Endothelial cell of hepatic sinusoid (primary cell): ENCODE data around the gene GH2.
"Not testable (repeated sequence)": the region's sequence is repeated elsewhere in the genome, so short reads cannot be mapped to it uniquely, and the experiment has no call there.

Experiments
- in situ Hi-C: cut with HindIII; loops from 2 replicates; pipeline ENCODE4 v1.10.0; 2017; ENCODE audit warnings: low sequenced_read_pairs

GH2 gene

GRCh38 chr17:63911657-63912100, 29.9 kb upstream of the GH2 start:
- in situ Hi-C loops, result no loop called here

GRCh38 chr17:63911041-63911635, 29.4 kb upstream of the GH2 start, which contains the start of gene CSHL1:
CSHL1 (minus strand) TSS chr17:63911258; CDS start chr17:63911196, 62 bp downstream.
- in situ Hi-C loops, result no loop called here

DNA sequence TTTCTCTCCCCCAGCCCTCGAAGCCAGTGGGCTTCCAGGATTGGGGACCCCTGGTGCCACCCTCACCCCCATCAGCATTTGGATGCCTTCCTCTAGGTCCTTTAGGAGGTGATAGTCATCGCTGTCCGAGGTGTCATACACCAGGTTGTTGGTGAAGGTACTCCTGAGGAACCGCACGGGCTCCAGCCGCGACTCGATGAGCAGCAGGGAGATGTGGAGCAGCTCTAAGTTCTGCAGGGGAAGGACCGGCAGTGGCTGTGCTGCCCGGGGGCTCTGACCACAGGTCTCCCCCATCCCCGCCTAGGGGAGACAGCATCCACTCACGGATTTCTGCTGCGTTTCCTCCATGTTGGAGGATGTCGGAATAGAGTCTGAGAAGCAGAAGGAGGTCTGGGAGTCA, 28.4 kb upstream of the GH2 start:
- in situ Hi-C loops, result no loop called here

DNA sequence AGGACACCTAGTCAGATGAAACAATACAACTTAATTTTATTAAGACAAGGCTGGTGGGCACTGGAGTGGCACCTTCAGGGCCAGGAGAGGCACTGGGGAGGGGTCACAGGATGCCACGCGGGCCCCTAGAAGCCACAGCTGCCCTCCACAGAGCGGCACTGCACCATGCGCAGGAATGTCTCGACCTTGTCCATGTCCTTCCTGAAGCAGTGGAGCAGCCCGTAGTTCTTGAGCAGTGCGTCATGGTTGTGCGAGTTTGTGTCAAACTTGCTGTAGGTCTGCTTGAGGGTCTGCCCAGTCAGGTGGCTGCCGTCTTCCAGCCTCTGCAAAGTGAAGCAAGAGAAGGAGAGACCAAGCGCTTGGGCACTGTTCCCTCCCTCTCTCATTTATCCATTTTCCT, 27.8 kb upstream of the GH2 start:
- in situ Hi-C loops, result not testable (repeated sequence)

GRCh38 chr17:63907161-63907778, 25.5 kb upstream of the GH2 start:
- in situ Hi-C loops, result not testable (repeated sequence)

DNA sequence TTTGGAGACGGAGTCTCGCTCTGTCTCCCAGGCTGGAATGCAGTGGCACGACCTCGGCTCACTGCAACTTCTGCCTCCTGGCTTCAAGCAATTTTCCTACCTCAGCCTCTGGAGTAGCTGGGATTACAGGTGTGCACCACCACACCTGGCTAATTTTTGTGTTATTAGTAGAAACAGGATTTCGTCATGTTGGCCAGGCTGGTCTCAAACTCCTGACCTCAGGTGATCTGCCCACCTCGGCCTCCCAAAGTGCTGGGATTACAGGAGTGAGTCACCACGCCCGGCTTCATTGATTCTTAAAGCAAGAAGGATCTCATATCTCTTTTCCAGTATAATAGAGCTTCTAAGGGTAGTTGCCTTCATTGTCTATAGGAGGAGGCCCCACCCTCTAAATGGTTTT, 23.1 kb upstream of the GH2 start:
- in situ Hi-C loops, result not testable (repeated sequence)

- in situ Hi-C loops, result not testable (repeated sequence)
Observed at GRCh38 chr17:63903787-63904201, 22.1 kb upstream of the GH2 start.

GRCh38 chr17:63901971-63902370, 20.2 kb upstream of the GH2 start:
- in situ Hi-C loops, result not testable (repeated sequence)

DNA sequence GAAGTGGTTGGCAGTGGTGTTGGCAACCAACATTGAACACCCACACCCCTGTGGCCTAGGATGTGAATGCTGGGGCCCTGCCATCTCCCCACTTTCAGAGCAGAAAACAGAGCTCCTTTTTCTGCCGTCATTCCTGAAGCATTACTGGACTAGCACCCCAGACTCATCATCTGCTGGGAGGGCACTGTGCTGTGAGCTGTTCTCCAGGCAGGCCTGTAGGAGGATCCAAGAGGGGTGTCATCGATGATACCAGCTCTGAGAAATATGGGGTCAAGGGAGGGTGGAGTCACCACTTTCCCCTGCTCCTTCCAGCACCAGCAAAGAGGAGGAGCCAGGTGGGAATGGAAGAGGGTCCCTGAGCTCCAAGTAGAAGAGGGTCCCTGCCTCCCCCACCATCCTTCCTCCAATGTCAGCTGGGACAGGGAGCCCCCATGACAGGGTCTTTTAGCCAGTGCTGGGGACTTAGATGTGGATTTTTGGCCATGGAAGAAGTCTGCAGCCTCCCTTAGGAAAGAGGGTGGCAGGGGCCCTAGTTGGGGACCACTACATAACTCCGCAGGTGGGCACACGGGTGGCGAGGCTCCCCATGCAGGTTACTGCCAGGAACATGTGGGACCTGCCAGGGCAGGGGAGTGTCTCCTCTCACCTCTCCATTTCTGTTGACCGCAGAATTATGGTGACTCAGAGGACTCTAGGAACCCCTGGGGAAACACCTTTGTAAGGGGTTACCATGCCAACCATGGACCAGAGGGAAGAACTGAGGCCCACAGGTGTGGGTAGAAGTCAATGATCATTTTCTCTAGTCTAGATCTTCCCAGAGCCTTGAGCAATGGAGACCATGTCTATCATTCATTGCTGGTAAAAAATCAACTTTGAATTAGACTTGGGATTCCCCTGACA, 17.4 kb upstream of the GH2 start:
- in situ Hi-C loops, result not testable (repeated sequence)

DNA sequence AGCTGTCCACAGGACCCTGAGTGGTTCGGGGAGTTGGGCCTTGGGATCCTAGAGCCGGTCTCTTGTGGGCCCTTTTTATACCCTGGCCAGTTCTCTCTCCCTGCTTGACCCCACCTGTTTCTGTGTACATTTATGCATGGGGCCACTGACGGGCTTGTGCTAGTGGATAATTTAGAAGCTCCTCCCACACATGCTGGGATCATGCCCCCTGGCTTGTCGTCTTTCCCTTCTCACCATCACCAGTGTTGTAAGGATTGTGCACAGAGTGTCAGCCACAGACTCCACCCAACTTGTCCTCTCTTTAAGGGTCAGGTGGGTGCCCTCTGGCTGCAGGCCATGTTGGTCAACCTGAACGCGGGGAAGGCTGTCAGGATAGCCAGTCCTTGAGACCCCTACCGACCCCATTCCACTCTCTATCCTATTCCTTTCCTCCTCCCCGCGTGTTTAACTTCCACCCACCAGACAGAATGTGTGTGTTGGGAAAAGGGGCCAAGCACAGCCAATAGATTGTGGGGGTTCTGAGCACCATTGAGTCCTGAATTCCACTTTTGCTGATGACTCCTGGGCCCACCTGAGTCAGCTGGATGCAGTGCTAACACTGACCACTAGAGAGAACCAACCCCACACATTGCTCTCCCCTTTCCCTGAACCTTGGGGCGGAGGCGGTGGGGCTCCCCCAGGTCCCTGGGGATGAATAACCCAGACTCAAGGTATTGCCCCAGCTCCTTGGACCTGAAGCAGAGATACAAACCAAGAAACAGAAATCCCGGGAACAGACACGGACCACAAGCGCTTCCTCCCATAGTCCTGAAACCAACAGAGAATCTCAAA, 15.0 kb upstream of the GH2 start, which contains the start of gene CSH1:
Gene CSH1, minus strand, starts transcription at position 51 of the 831 bp plus-strand sequence. CDS start 63 bp downstream, outside the sequence.
- in situ Hi-C loops, result not testable (repeated sequence)

- in situ Hi-C loops, result not testable (repeated sequence)
Observed at GRCh38 chr17:63894821-63895220, 13.1 kb upstream of the GH2 start.

DNA sequence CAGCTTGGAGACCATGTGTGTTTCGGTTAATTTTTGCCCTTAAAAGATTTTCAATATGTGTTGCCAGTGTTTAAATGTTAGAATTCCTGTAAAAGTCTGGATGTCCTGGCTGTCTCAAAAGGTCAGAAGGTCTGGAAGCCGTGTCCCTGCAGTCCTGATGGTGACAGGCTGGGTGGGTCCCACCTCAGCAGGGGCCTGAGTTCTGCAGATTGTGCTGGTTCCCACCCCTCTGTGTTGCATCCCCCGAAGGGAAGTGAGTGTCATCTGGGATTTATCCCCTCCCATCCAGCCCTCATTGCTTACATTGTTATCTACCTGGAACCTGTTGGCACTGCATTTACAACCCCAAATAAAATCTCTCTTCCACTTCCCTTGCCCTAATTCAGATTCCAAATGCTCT, 12.3 kb upstream of the GH2 start:
- in situ Hi-C loops, result not testable (repeated sequence)

DNA sequence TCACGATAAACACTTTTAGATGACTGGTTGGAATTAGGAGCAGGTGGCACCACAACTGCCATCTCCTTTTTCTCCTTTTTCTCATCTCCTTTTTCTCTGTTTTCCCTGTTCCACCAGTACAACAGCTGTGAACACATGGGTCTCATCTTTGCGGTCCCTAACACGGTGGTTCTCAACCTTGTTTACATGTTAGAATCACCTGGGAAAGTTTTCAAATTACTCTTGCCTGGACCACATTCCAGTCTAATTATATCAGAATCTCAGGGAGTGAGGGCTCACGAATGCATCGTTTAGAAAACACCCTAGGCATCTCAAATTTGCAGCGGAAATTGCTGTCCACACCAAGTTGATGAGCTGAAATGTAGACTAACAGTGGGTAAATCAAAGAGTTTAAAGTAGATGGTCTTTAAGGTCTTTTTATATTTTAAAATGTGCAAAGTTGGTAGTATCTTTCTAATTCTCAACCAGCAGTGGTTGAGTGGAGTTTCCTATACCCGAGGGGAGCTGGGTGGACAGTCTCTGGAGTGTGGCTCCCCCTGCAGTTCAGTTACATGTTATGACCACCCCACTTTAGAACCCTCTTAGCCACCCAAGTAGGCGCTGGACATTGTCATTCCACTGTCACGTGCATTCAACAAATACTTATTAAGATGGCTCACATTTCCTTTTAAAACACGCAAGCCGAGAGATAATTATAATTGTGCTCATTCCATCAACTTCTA, 10.7 kb upstream of the GH2 start:
- in situ Hi-C loops, result not testable (repeated sequence)

GRCh38 chr17:63889026-63889848, 7.5 kb upstream of the GH2 start:
- in situ Hi-C loops, result not testable (repeated sequence)

DNA sequence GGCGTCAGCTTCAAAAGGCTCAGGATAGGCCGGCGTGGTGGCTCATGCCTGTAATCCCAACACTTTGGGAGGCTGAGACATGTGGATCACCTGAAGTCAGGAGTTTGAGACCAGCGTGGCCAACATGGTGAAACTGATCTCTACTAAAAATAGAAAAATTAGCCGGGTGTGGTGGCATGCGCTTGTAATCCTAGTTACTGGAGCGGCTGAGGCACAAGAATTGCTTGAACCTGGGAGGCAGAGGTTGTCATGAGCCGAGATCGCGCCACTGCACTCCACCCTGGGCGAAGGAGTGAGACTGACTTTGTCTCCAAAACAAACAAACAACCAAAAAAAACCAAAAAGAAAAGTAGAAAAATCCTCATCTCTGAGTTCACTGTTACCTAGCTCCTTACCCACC, 3.4 kb upstream of the GH2 start:
- in situ Hi-C loops, result not testable (repeated sequence)

GRCh38 chr17:63882626-63883126, 932 bp upstream of the GH2 start:
- in situ Hi-C loops, result not testable (repeated sequence)

DNA sequence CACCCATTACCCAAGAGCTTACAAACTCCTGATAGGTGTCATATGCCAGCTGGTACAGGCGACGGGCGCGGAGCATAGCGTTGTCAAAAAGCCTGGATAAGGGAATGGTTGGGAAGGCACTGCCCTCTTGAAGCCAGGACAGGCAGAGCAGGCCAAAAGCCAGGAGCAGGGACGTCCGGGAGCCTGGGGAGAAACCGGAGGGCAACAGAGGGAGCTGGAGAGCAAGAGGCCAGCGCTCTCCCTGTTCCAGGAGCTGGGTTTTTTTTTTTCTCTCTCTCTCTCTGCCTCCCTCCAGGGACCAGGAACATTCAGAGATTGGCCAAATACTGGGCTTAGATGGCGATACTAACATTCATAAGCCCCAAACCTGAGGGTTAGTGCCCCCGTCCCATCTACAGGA, 407 bp downstream of the GH2 start:
- in situ Hi-C loops, result not testable (repeated sequence)

- in situ Hi-C loops, result no loop called here
Observed at GRCh38 chr17:63880706-63881105, 1.0 kb downstream of the GH2 start.

DNA sequence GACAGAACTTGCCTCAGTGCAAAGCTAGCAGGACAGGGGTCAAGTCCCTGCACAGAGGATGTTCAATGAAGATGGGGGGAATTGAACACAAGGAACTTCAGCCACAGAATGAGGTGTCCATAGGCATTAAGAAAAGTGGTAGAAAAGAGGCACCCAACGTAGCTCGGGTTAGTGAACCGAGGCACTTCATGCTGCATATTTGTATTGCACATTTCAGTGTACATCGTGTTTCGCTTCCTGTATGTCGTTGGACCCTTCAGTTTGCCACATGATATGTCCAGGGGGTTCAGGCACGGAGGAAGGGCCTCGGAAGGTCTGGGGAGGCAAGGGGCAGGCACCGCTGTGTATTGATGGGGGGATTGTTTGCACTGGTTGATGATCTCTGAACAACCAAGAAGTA, 3.3 kb downstream of the GH2 start:
- in situ Hi-C loops, result not testable (repeated sequence)
